Measurements from ENCODE around the gene MGAT4B.
"Not testable (repeated sequence)": the region's sequence is repeated elsewhere in the genome, so short reads cannot be mapped to it uniquely, and the experiment has no call there.

Gene MGAT4B

GRCh38 chr5:179806250-179807048 lies at the start of gene MGAT4B:
MGAT4B (minus strand) TSS chr5:179806866; CDS start chr5:179806583, 283 bp downstream.
- no peak for DNase-seq

- DNase-seq, result no peak
Measured at GRCh38 chr5:179854356-179854755, 47.7 kb upstream of the MGAT4B start.

- DNase-seq, result no peak
Measured at GRCh38 chr5:179852993-179853547, 46.4 kb upstream of the MGAT4B start.

GRCh38 chr5:179841621-179842020 lies 35.0 kb upstream of the MGAT4B start:
- no peak for DNase-seq

- no peak for DNase-seq
Measured at GRCh38 chr5:179840766-179841165, 34.1 kb upstream of the MGAT4B start.

- no peak for DNase-seq
Measured at GRCh38 chr5:179840321-179840720, 33.7 kb upstream of the MGAT4B start.

- no peak for DNase-seq
Measured at GRCh38 chr5:179839328-179840256, 32.9 kb upstream of the MGAT4B start.

GRCh38 chr5:179837076-179838011 lies 30.7 kb upstream of the MGAT4B start:
- no peak for DNase-seq

- DNase-seq, result no peak
Measured at GRCh38 chr5:179836225-179837019, 29.8 kb upstream of the MGAT4B start.

GRCh38 chr5:179834871-179835270 lies 28.2 kb upstream of the MGAT4B start:
- not testable (repeated sequence) for DNase-seq

GRCh38 chr5:179834120-179834519 lies 27.5 kb upstream of the MGAT4B start:
- DNase-seq, result no peak

GRCh38 chr5:179833709-179834070 lies 27.0 kb upstream of the MGAT4B start:
- no peak for DNase-seq

- no peak for DNase-seq
Measured at GRCh38 chr5:179833056-179833708, 26.5 kb upstream of the MGAT4B start.

- no peak for DNase-seq
Measured at GRCh38 chr5:179832039-179832745, 25.5 kb upstream of the MGAT4B start.

- no peak for DNase-seq
Measured at GRCh38 chr5:179830818-179831468, 24.3 kb upstream of the MGAT4B start.

- no peak for DNase-seq
Measured at GRCh38 chr5:179829732-179830435, 23.2 kb upstream of the MGAT4B start.

GRCh38 chr5:179828756-179829421 lies 22.2 kb upstream of the MGAT4B start:
- DNase-seq, result no peak

GRCh38 chr5:179827680-179828079 lies 21.0 kb upstream of the MGAT4B start:
- DNase-seq, result peak; percentile 26
